ENCODE measurements around the gene NXPE4. TPM values are rescaled to one million over a fixed set of nuclear protein-coding genes. Genes with fewer than 3 reads are reported as not detected.

Gene NXPE4
- total RNA-seq, 1 donor from 2014 or later, result not detected

DNA sequence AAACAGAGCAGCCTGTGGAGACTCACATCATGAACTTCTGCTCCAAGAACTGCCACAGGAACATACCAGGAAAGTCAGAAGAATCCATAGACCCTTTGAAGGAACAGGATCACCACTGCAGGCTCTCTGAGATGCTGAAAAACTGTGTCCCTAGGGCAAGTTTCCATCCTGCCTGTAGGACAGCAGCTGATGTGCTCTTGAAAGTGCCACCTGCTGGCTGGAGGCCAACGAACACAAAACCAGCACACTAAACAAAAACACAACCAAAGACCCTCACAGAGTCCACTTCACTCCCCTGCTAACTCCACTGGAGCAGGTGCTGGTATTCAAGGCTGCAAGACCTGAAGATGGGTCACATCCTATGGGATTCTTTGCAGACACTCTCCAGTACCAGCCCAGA lies 23.9 kb downstream of the NXPE4 start:
- Mint-ChIP-seq H3K4me3 (no peak overlapping the region), H3K36me3 (ENCODE audit: low read depth) (no peaks in the 10 kb centered on the region), H3K9me3 (peaks cover 13% of the 10 kb centered on the region), H3K4me1 (no peaks in the 10 kb centered on the region), H3K27ac (ENCODE audit: unreplicated experiment) (no peak overlapping the region), H3K27me3 (ENCODE audit: low read depth) (peaks cover 9% of the 10 kb centered on the region)
- TF ChIP-seq, protein P1, sequence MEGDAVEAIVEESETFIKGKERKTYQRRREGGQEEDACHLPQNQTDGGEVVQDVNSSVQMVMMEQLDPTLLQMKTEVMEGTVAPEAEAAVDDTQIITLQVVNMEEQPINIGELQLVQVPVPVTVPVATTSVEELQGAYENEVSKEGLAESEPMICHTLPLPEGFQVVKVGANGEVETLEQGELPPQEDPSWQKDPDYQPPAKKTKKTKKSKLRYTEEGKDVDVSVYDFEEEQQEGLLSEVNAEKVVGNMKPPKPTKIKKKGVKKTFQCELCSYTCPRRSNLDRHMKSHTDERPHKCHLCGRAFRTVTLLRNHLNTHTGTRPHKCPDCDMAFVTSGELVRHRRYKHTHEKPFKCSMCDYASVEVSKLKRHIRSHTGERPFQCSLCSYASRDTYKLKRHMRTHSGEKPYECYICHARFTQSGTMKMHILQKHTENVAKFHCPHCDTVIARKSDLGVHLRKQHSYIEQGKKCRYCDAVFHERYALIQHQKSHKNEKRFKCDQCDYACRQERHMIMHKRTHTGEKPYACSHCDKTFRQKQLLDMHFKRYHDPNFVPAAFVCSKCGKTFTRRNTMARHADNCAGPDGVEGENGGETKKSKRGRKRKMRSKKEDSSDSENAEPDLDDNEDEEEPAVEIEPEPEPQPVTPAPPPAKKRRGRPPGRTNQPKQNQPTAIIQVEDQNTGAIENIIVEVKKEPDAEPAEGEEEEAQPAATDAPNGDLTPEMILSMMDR (conservative IDR thresholded peaks at IDR 0.05), result no peak
- no peak for DNase-seq (ENCODE audit: low read depth, low spot score)

DNA sequence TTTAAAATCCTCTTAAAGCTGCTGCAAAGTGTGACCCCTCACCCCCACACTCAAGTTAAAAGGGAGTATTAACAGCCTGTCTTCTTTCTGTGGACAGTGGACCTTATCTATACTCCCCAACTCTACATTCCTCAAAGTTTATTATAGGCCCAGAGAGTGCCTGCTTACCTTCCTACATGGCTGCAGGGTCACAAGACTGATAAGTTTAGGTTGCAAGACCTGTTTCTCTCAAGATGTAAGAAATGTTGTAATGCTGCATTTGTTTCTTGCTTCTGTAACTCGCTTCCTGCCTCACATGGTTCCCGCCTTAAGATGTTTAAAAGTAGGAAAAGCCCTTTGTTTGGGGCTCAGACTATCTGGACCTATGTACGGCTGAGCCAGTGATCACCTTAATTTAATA lies 25.8 kb downstream of the NXPE4 start:
- Mint-ChIP-seq H3K27ac (ENCODE audit: unreplicated experiment) (no peak overlapping the region), H3K4me3 (no peak overlapping the region), H3K4me1 (peaks cover 5% of the 10 kb centered on the region), H3K36me3 (ENCODE audit: low read depth) (no peaks in the 10 kb centered on the region), H3K27me3 (ENCODE audit: low read depth) (peaks cover 7% of the 10 kb centered on the region), H3K9me3 (peaks cover 3% of the 10 kb centered on the region)
- TF ChIP-seq, protein P1 (conservative IDR thresholded peaks at IDR 0.05), result no peak
- DNase-seq (ENCODE audit: low read depth, low spot score), result no peak

DNA sequence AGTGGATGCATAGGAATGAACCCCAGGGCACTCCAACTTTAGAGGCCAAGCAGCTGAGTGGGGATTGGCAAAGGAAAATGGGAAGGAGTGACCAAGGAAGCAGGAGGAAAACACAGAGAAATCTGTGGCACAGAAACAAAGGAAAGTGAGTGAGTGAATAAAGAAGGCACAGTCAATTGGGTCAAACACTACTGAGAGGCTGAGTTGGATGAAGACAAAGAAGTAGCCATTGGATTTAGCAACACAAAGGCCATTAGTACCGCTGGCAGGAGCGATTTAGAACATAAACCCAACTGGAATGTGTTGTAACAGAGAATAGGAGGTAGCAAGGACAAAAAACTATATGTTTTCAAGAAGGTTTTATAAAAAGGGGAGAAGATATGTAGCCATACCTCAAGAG lies 29.3 kb downstream of the NXPE4 start:
- Mint-ChIP-seq H3K27me3 (ENCODE audit: low read depth) (no peaks in the 10 kb centered on the region), H3K27ac (ENCODE audit: unreplicated experiment) (no peak overlapping the region), H3K36me3 (ENCODE audit: low read depth) (no peaks in the 10 kb centered on the region), H3K9me3 (no peaks in the 10 kb centered on the region), H3K4me3 (no peak overlapping the region), H3K4me1 (peaks cover 5% of the 10 kb centered on the region)
- DNase-seq (ENCODE audit: low read depth, low spot score), result no peak
- TF ChIP-seq, protein P1 (conservative IDR thresholded peaks at IDR 0.05), result no peak

DNA sequence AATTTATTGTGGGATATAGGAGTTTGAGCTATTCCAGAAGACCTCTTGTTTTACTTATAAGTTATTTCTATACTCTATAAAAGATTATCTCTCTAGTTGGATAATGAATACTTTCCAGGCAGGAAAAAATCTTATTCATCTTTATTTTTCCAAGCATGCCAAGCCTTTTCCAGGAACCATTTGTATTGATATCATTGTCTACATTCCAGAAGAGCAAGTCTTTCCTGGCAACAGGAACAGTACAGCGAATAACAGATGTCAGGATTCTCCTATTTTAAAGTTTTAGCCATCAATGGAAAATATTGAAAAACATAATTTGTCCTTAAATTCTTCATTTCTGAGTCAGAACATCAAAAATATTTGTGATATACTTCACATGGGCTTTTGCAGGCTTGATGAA lies 30.8 kb downstream of the NXPE4 start:
- Mint-ChIP-seq H3K27ac (ENCODE audit: unreplicated experiment) (no peak overlapping the region), H3K4me1 (peaks cover 5% of the 10 kb centered on the region), H3K27me3 (ENCODE audit: low read depth) (no peaks in the 10 kb centered on the region), H3K4me3 (no peak overlapping the region), H3K9me3 (no peaks in the 10 kb centered on the region), H3K36me3 (ENCODE audit: low read depth) (no peaks in the 10 kb centered on the region)
- DNase-seq (ENCODE audit: low read depth, low spot score), result no peak
- TF ChIP-seq, protein P1 (conservative IDR thresholded peaks at IDR 0.05), result no peak

DNA sequence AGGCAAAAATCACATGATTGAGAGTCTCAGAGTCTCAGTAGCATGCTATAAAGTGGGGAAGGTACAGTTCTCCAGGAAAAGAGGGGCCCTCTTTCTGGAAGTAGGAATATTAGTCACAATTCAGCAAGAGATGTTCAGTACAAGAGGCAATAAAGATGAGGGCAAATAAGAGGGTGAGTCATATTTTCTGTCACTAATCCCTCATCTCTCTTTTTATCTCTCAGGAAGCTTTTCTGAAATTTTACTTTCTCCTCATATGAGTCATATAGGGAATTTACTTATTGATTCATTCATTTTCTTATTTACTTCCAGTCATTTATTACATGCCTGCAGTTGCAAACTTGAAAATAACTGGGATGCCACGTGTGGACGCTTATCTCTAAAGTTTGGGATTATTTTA lies 32.5 kb downstream of the NXPE4 start:
- DNase-seq (ENCODE audit: low read depth, low spot score), result no peak
- no peaks in the 10 kb centered on the region for H3K9me3 Mint-ChIP-seq
- TF ChIP-seq, protein P1 (conservative IDR thresholded peaks at IDR 0.05), result no peak

More for the DNA sequence above, 32.5 kb downstream of the NXPE4 start:
- no peaks in the 10 kb centered on the region for H3K27me3 Mint-ChIP-seq (ENCODE audit: low read depth)
- H3K36me3 Mint-ChIP-seq (ENCODE audit: low read depth), result no peaks in the 10 kb centered on the region
- peaks cover 5% of the 10 kb centered on the region for H3K4me1 Mint-ChIP-seq
- H3K27ac Mint-ChIP-seq (ENCODE audit: unreplicated experiment), result no peak overlapping the region
- H3K4me3 Mint-ChIP-seq, result no peak overlapping the region

Measured in neural crest cell (in vitro differentiated cells).